ENCODE data around the gene DNAH11.

The DNAH11 gene

DNA sequence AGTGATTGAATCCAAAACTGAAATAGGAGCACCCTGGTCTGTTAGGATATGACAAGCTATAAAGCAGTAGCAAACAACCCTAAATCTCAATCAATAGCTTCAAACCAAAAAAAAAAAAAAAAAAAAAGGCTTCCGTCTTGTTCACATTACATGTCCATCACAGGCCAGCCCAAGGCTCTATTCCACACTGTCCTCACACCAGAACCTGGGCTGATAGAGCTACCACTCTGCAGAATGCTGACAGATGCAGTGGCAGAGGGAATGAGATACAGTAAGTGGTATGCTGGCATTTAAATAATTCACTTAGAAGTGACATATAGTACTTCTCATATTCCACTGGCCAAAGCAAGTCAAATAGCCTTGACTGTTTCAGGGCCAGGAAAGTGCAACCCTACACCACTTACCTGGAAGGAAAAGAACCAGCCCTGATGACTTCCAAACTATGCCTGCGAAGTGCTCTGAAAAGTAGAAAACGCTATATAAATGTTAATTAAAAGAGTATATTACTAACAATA, 397.1 kb downstream of the DNAH11 start:
- no peak for DNase-seq

DNA sequence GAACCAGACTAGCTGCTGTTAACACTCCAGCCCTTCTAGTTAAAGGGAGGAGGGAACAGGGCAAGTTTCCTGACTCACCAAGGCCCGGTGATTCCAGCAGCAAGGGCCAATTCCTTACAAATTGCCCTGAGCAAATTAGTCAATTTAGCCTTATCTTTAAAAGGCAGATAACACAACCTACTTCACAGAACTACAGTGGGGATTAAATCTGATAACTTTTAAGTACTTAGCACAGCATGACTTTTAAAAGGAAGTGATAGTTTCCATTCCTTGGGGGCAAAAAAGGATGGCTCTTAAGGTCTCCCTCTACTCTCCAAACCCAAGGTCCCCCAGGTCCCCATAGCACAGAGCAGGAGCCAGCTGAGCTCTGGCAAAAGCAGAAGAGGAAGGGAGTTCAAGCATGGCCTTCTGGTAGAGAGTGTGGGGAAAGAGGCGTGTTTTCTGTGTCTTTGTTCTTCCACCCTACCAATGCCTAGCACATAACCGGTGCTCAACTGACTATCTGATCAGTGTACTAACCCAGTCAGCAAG, 398.8 kb downstream of the DNAH11 start:
- no peak for DNase-seq

- no peak for DNase-seq
Observed at GRCh38 chr7:21942955-21943354, 400.1 kb downstream of the DNAH11 start.

- no peak for DNase-seq
Observed at GRCh38 chr7:21943436-21943835, 400.6 kb downstream of the DNAH11 start.

GRCh38 chr7:21944616-21945453, 402.0 kb downstream of the DNAH11 start:
- peak; percentile 73 for DNase-seq

GRCh38 chr7:21945454-21946221, 402.8 kb downstream of the DNAH11 start, which contains the start of gene CDCA7L:
TSS of gene CDCA7L (minus strand) at chr7:21945899. CDS start at chr7:21945804, 95 bp downstream.
- DNase-seq, result peak; percentile 69

GRCh38 chr7:21946222-21946709, 403.4 kb downstream of the DNAH11 start:
- no peak for DNase-seq

GRCh38 chr7:21947056-21947455, 404.2 kb downstream of the DNAH11 start:
- no peak for DNase-seq

DNA sequence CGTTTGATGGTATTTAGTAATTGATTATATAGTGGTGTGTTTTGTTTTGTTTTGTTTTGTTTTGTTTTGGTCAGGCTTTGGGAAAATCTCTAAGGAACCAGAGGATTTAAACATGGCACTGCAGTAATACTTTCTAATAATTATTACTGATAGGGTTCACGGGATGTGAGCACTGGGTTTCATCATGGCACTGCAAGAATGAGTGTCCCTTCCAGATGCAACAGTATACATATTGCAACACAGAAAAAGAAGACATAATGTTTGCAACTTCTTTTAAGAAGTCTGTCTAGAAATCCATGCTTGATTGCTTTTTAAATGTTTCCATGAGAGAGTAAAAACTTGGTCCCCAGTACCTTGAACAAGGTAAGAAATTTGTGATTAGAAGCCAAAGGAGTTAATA, 405.1 kb downstream of the DNAH11 start:
- no peak for DNase-seq

- DNase-seq, result no peak
Observed at GRCh38 chr7:21948364-21948763, 405.5 kb downstream of the DNAH11 start.

DNA sequence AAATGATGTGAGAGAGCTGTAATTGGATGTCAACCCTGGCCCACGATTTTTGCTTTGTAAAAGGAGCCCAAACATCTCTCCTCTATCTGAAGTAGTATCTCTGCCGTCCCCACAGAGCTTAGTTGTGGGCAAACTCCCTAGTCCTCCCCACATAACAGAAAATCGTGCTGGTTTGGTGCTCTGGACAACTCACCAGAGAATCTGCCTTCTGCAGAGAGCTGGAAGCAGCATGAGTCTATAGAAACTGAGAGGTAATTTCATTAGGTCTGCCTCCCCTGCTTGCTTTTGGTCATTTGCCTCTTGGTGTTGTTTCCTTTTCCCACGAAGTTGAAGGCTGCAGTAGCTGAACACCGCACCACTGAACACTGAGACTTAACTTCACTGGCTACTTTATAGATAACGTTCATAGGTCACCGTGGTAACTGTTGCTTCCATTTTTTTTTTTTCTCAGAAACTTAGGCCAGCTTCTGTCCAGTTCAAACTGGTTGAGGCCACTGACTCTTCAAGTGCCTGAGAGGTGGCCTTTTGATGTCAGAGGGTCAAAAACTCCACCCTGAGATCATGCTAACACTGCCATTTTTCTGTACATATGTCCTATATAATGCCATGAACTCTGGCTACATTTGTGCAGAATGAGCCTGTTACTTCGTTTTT, 406.2 kb downstream of the DNAH11 start:
- no peak for DNase-seq
